Fibroblast of skin of left quadriceps (primary cell): ENCODE results near the gene GDPD5.
A peak's percentile ranks its signal among the peaks of the same experiment; 100 is the strongest.

ENCODE experiments used
- DNase-seq, 2 experiments: peaks; one replicate each; pipeline ENCODE4 v3.0.0-alpha.2; 2013; ENCODE audit warnings: low read depth in 2 of 2

GDPD5 gene

GRCh38 chr11:75445315-75445953, 80.3 kb downstream of the GDPD5 start:
- peak in 1 of 2 experiments; percentile 21 for DNase-seq

GRCh38 chr11:75443043-75443442, 82.7 kb downstream of the GDPD5 start:
- DNase-seq = no peak

- no peak for DNase-seq
Observed at GRCh38 chr11:75442161-75442885, 83.4 kb downstream of the GDPD5 start.

- DNase-seq = no peak
Observed at GRCh38 chr11:75441804-75442132, 84.0 kb downstream of the GDPD5 start.

- no peak for DNase-seq
Observed at GRCh38 chr11:75440960-75441803, 84.6 kb downstream of the GDPD5 start.

GRCh38 chr11:75439495-75440120, 86.1 kb downstream of the GDPD5 start:
- DNase-seq = no peak

GRCh38 chr11:75439026-75439425, 86.7 kb downstream of the GDPD5 start:
- no peak for DNase-seq

GRCh38 chr11:75437966-75438659, 87.6 kb downstream of the GDPD5 start:
- no peak for DNase-seq

- DNase-seq = no peak
Observed at GRCh38 chr11:75436806-75437205, 88.9 kb downstream of the GDPD5 start.

- DNase-seq = no peak
Observed at GRCh38 chr11:75435571-75435925, 90.2 kb downstream of the GDPD5 start.

- DNase-seq = no peak
Observed at GRCh38 chr11:75434886-75435570, 90.7 kb downstream of the GDPD5 start.

GRCh38 chr11:75434051-75434450, 91.7 kb downstream of the GDPD5 start:
- no peak for DNase-seq

- no peak for DNase-seq
Observed at GRCh38 chr11:75433443-75433842, 92.3 kb downstream of the GDPD5 start.

- DNase-seq = no peak
Observed at GRCh38 chr11:75432911-75433321, 92.8 kb downstream of the GDPD5 start, which contains the start of gene KLHL35. KLHL35 (minus strand) TSS chr11:75433203; CDS start chr11:75430629, 2,574 bp downstream.

- no peak for DNase-seq
Observed at GRCh38 chr11:75431533-75432525, 93.9 kb downstream of the GDPD5 start.

GRCh38 chr11:75430714-75431532, 94.8 kb downstream of the GDPD5 start:
- DNase-seq = no peak

GRCh38 chr11:75429902-75430713, 95.6 kb downstream of the GDPD5 start:
- DNase-seq = peak; percentile 29 to 30

GRCh38 chr11:75429641-75429901, 96.2 kb downstream of the GDPD5 start:
- DNase-seq = no peak
